A549 treated with Mapracorat at 1 μM for 4 hours (cell line): ENCODE measurements around the gene DNAJA1. TPM values are rescaled to one million over a fixed set of nuclear protein-coding genes. Genes with fewer than 3 reads are reported as not detected.

Source experiments
- total RNA-seq: library from RNA; stranded (reverse); fragments of 200-300 nt; extraction: Qiagen RNA extraction; gene quantifications from 5 replicates; pipeline ENCODE4 v1.2.3, GENCODE V29; 2022

The DNAJA1 gene
- 206 to 243 TPM (median 234 TPM) in 5 replicates for total RNA-seq

GRCh38 chr9:33024966-33025571, at the start of gene DNAJA1:
Gene DNAJA1, plus strand, starts transcription at chr9:33025273. Its CDS starts 1,212 bp downstream, at chr9:33026485.

DNA sequence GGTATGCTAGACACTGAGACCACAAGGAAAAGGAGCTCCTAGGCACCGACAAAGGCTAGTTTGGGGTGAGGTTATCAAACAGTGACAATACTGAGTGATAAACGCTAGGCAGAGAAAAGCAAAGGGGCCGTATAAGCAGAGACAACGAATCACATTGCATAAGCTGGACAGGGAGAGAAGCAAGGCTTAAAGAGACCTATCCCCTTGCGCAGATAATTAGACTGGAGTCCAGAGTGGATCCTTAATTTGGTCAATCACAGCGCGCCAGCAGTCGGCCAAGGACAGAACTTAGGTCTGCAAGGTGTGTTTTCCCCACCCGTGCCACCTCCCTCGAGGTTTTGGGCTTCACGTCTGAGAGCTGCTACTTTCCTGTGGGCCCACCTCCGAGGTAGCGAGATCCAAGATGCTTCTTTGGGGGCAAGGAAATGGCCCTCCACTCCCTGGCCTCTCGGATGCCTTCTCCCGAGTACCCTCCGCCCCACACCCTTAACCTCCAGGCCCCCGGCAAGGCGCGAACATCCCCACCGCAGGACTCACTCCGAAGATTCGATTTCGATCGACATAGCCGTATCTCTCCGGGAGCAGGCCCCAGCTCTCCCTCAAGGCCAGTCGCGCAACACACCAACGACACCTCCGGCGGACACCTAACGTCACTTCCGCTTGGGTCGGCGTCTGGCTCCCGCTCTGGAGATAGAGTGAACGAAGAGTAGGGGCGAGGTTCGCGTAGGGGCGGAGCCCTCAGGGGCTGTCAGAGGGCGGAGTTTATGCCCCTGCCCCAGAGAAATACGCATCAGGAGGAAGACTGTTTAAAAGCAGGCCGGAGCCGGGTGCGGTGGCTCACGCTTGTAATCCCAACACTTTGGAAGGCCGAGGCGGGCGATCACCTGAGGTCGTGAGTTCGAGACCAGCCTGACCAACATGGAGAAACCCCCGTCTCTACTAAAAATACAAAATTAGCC, 51.3 kb downstream of the DNAJA1 start, which contains the start of gene SMU1:
Gene SMU1 (minus strand): TSS at position 629 of the 959 bp plus-strand sequence. CDS start 66 bp downstream, at position 563.

Other genes with a start within 250 kb of the DNAJA1 start
- 0.04 TPM in 1 of 5 replicates, not detected in the others for gene TMEM215, start 241.7 kb upstream of the DNAJA1 start, total RNA-seq
- gene APTX, start 23.6 kb upstream of the DNAJA1 start, total RNA-seq: 35.9 to 50.5 TPM (median 38.9 TPM) in 5 replicates
- 17.3 to 22.6 TPM (median 17.6 TPM) in 5 replicates for gene SMU1, start 51.4 kb downstream of the DNAJA1 start, total RNA-seq
- gene B4GALT1, start 142.1 kb downstream of the DNAJA1 start, total RNA-seq: 196 to 244 TPM (median 227 TPM) in 5 replicates
- not detected in 5 replicates for gene SPINK4, start 214.9 kb downstream of the DNAJA1 start, total RNA-seq
- gene BAG1, start 239.4 kb downstream of the DNAJA1 start, total RNA-seq: 121 to 144 TPM (median 138 TPM) in 5 replicates
- gene CHMP5, start 239.8 kb downstream of the DNAJA1 start, total RNA-seq: 68.4 to 84.0 TPM (median 71.0 TPM) in 5 replicates